HL-60 (cell line): Measurements from ENCODE around the gene SETDB2.

Experiments
- CTCF ChIP-seq: IDR thresholded peaks from one replicate; pipeline ENCODE4 v1.5.1; 2011; ENCODE audit warnings: low read length, control low read depth, inconsistent platforms; ENCODE audit not compliant: insufficient read depth
- POLR2AphosphoS5 ChIP-seq: IDR thresholded peaks from 2 replicates; pipeline ENCODE4 v1.6.1; 2012; ENCODE audit warnings: low read depth

GRCh38 chr13:49454388-49455006 is 10.4 kb downstream of the SETDB2 start:
- TF ChIP-seq POLR2AphosphoS5 = no peak
- TF ChIP-seq CTCF = no peak
